OCI-LY1 (cell line): ENCODE results near the gene NELFCD.

Experiments used
- H2AFZ ChIP-seq: fragments of 200-600 bp; sonication (generic), shearing (Covaris generic); 2 replicates; pipeline ENCODE4 v1.6.0; 2014; ENCODE audit warnings: antibody characterized with exemption, mild to moderate bottlenecking, low read length
- H3F3A ChIP-seq: fragments of 200-600 bp; sonication (generic), shearing (Covaris generic); 2 replicates; pipeline ENCODE4 v1.6.0; 2014; ENCODE audit warnings: mild to moderate bottlenecking, antibody characterized with exemption, low read length, moderate library complexity; ENCODE audit not compliant: insufficient read depth
- H3K27ac ChIP-seq: fragments of 200-600 bp; sonication (generic); 2 replicates; pipeline ENCODE4 v1.5.1; 2014; ENCODE audit warnings: low read length, mixed run types, mild to moderate bottlenecking, low read depth; ENCODE audit not compliant: poor library complexity, severe bottlenecking
- H3K27me3 ChIP-seq: fragments of 200-600 bp; sonication (generic); 2 replicates; pipeline ENCODE4 v1.6.0; 2014; ENCODE audit warnings: antibody characterized with exemption, mild to moderate bottlenecking, low read length, moderate library complexity; ENCODE audit not compliant: insufficient read depth
- H3K36me3 ChIP-seq: fragments of 200-600 bp; sonication (generic); 2 replicates; pipeline ENCODE4 v1.6.1; 2014; ENCODE audit warnings: mild to moderate bottlenecking, antibody characterized with exemption, low read length, moderate library complexity, mixed read lengths; ENCODE audit not compliant: insufficient read depth
- H3K4me1 ChIP-seq: fragments of 200-600 bp; sonication (generic); 2 replicates; pipeline ENCODE4 v1.5.1; 2014; ENCODE audit warnings: mild to moderate bottlenecking, low read length, moderate library complexity; ENCODE audit not compliant: insufficient read depth, severe bottlenecking
- H3K4me2 ChIP-seq: fragments of 200-600 bp; sonication (generic), shearing (Covaris generic); 2 replicates; pipeline ENCODE4 v1.6.1; 2014; ENCODE audit warnings: low read length
- H3K4me3 ChIP-seq: fragments of 200-600 bp; sonication (generic); 2 replicates; pipeline ENCODE4 v1.5.1; 2014; ENCODE audit warnings: low read length, low read depth, mild to moderate bottlenecking, mixed read lengths; ENCODE audit not compliant: poor library complexity, severe bottlenecking
- H3K79me2 ChIP-seq: fragments of 200-600 bp; shearing (Covaris generic); 2 replicates; pipeline ENCODE4 v1.6.1; 2016; ENCODE audit warnings: mixed run types, low read length, mixed read lengths; ENCODE audit not compliant: insufficient read depth
- H3K9ac ChIP-seq: fragments of 200-600 bp; sonication (generic), shearing (Covaris generic); 2 replicates; pipeline ENCODE4 v1.6.1; 2014; ENCODE audit warnings: mild to moderate bottlenecking, low read length, mixed read lengths
- H3K9me2 ChIP-seq: fragments of 200-600 bp; sonication (generic), shearing (Covaris generic); 2 replicates; pipeline ENCODE4 v1.6.1; 2014; ENCODE audit warnings: low read depth, mild to moderate bottlenecking, low read length, mixed read lengths
- H3K9me3 ChIP-seq: fragments of 200-600 bp; shearing (Covaris generic); 2 replicates; pipeline ENCODE4 v1.6.1; 2014; ENCODE audit warnings: low read length, mixed read lengths
- H4K20me1 ChIP-seq: fragments of 200-600 bp; sonication (generic), shearing (Covaris generic); 2 replicates; pipeline ENCODE4 v1.6.0; 2016; ENCODE audit warnings: mild to moderate bottlenecking, low read length; ENCODE audit not compliant: insufficient read depth
- EZH2 ChIP-seq: fragments of 200-600 bp; sonication (generic), shearing (Covaris generic); IDR thresholded peaks from 2 replicates; pipeline ENCODE4 v1.8.0; 2017; ENCODE audit warnings: borderline replicate concordance, mixed run types, mild to moderate bottlenecking, antibody characterized with exemption, low read length, moderate library complexity, mixed read lengths
- TF ChIP-seq, protein P1 (sequence below): fragments of 200-600 bp; sonication (generic), shearing (Covaris generic); IDR thresholded peaks from 2 replicates; pipeline ENCODE4 v1.5.1; 2017; ENCODE audit warnings: mild to moderate bottlenecking, antibody characterized with exemption, low read length, moderate library complexity, mixed read lengths

The NELFCD gene

DNA sequence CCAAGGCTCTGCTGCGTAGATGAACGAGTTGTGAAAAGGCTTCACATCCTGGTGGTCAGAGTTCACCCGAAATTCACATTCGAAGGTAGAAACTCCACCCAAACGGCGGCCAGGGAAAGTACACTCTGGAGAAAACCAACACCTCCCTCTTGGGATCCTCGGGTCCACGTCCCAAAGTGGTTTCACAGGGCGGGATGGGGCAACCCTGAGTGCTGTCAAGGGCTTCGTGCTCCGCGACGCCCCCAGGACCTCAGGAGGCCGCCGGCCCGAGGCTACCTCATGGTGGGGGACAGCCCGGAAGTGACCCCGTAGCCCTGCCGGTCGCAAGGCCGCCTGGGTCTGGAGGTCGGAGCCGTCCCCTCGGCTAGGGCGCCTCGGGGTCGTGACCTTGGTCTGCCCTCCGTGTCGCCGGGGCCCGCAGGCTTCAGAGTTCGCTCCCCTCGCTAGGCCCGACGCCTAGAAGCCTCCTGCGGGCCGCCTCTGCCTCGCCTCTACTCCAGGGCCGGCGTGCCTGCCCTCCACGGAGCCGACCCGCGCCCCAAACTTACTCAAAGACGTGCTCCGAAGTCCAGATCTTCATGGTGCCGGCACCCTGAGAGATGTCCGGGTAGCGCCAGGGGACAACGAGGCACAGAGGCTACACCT is 61.2 kb downstream of the NELFCD start, which contains the start of gene PRELID3B:
Gene PRELID3B (minus strand): TSS at position 636 of the 645 bp plus-strand sequence. CDS start 56 bp downstream, at position 580.
- Histone ChIP-seq H2AFZ (no peak within 1 kb of the TSS), H3K9me2 (no peaks in the 10 kb centered on the region), H3K4me2 (peak within 1 kb of the TSS; percentile 96), H3K9ac (peak within 1 kb of the TSS; percentile 87), H3K36me3 (peaks cover 36% of the 10 kb centered on the region), H3K4me1 (peaks cover 48% of the 10 kb centered on the region), H3K9me3 (no peaks in the 10 kb centered on the region), H3K27ac (peak within 1 kb of the TSS; percentile 25), H3K4me3 (peak within 1 kb of the TSS; percentile 86), H3F3A (no peaks in the 10 kb centered on the region), H3K27me3 (no peaks in the 10 kb centered on the region), H4K20me1 (no peaks in the 10 kb centered on the region), H3K79me2 (peaks cover 49% of the 10 kb centered on the region)
- no peak for TF ChIP-seq EZH2
- TF ChIP-seq, protein P1, sequence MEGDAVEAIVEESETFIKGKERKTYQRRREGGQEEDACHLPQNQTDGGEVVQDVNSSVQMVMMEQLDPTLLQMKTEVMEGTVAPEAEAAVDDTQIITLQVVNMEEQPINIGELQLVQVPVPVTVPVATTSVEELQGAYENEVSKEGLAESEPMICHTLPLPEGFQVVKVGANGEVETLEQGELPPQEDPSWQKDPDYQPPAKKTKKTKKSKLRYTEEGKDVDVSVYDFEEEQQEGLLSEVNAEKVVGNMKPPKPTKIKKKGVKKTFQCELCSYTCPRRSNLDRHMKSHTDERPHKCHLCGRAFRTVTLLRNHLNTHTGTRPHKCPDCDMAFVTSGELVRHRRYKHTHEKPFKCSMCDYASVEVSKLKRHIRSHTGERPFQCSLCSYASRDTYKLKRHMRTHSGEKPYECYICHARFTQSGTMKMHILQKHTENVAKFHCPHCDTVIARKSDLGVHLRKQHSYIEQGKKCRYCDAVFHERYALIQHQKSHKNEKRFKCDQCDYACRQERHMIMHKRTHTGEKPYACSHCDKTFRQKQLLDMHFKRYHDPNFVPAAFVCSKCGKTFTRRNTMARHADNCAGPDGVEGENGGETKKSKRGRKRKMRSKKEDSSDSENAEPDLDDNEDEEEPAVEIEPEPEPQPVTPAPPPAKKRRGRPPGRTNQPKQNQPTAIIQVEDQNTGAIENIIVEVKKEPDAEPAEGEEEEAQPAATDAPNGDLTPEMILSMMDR: no peak

DNA sequence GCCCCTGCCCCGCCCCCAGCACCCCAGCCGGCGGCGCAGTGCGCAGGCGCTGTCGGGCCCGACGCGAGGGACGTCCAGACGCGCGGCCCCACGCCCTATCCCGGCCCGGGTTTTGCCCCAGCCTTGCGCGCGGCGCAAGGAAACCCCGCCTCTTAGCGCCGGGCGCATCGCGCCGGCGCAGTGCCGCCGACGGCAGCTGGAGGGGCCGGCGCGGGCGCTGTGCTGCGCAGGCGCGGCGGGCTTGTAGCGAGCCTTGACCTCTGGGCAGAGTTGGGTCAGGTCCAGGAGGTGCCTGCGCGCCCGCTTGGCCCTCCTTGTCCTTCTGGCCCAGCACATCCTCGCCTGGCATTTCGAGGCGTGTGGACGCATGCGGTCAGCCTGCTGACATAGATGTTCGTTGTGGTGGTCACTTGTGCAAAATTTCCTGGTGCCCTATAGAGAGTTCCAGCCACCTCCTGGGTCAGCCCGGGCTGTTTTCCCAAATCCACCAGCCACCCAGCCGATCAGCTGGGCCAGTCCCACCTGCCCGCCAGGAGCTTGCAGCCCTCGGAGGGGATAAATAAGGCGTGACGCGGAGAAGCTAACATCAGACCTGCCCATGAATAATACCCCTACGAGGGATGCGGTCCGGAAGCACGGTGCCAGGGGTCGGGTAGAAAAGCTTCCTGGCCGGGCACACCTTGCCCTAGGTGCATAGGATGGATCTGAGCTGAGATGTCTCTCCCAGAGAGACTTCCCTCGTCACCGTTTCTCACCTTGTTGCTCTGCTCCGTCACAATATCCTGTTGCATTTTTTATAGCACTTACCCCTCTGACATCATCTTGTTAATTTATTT is 62.0 kb downstream of the NELFCD start:
- Histone ChIP-seq H4K20me1 (no peaks in the 10 kb centered on the region), H3K27ac (no peak overlapping the region), H3K79me2 (peaks cover 44% of the 10 kb centered on the region), H3K4me2 (peak overlapping the region; percentile 96), H3K9ac (peak overlapping the region; percentile 87), H3K4me3 (peak overlapping the region; percentile 86), H3F3A (no peaks in the 10 kb centered on the region), H3K9me2 (no peaks in the 10 kb centered on the region), H3K36me3 (peaks cover 28% of the 10 kb centered on the region), H3K27me3 (no peaks in the 10 kb centered on the region), H2AFZ (no peak overlapping the region), H3K9me3 (no peaks in the 10 kb centered on the region), H3K4me1 (peaks cover 48% of the 10 kb centered on the region)
- no peak for TF ChIP-seq EZH2
- TF ChIP-seq, protein P1: no peak

DNA sequence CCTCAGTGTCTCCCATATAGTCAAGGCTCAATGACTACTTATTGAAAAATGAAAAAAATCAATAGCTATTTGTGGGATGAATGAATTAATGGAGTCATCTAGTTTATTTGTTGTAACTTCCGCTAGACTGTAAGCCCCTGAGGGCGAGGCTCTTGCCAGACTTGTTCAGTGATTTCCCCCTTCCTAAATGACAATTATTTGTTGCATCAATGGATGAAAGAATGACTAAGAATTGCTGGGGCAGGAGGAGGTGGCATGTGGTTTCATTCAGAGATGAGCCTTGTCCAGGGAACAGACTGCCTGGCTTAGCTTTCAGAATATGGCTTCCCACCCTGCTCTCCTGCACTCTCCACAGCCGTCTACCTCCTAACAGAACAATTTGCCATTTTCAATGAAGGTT is 62.6 kb downstream of the NELFCD start:
- Histone ChIP-seq H3K9ac (peak overlapping the region; percentile 87), H3K4me2 (peak overlapping the region; percentile 96)

More for the DNA sequence above, 62.6 kb downstream of the NELFCD start:
- peaks cover 47% of the 10 kb centered on the region for H3K4me1 ChIP-seq
- H3K79me2 ChIP-seq: peaks cover 37% of the 10 kb centered on the region
- peaks cover 22% of the 10 kb centered on the region for H3K36me3 ChIP-seq
- no peak overlapping the region for H3K27ac ChIP-seq
- no peaks in the 10 kb centered on the region for H3F3A ChIP-seq
- no peaks in the 10 kb centered on the region for H3K9me3 ChIP-seq
- H2AFZ ChIP-seq: no peak overlapping the region
- peak overlapping the region; percentile 86 for H3K4me3 ChIP-seq
- no peaks in the 10 kb centered on the region for H3K9me2 ChIP-seq
- TF ChIP-seq EZH2: no peak
- TF ChIP-seq, protein P1: no peak
- no peaks in the 10 kb centered on the region for H4K20me1 ChIP-seq
- H3K27me3 ChIP-seq: no peaks in the 10 kb centered on the region
